ENCODE data around the gene JARID2. TPM values are rescaled to one million over a fixed set of nuclear protein-coding genes. Genes with fewer than 3 reads are reported as not detected.

Gene JARID2
- total and polyA plus RNA-seq, 8 donors, result 2.4 to 42.6 (median 11.5) TPM

- intact Hi-C loops (cut with DNase I; ENCODE audit: low total_unique reads), result no loop called here
- DNase-seq, result no peak
- Histone ChIP-seq H3K4me3 (no peak overlapping the region), H3K4me1 (peaks cover 0 to 3% (median 0%) of the 10 kb centered on the region in 4 donors), H3K36me3 (peaks cover 48 to 95% (median 92%) of the 10 kb centered on the region in 4 donors), H3K27me3 (no peaks in the 10 kb centered on the region), H3K9me3 (no peaks in the 10 kb centered on the region), H3K27ac (no peak overlapping the region)
- TF ChIP-seq CTCF (IDR thresholded peaks at IDR 0.05) (no peak), EP300 (IDR thresholded peaks at IDR 0.05) (no peak), POLR2A (IDR thresholded peaks at IDR 0.05) (no peak), POLR2AphosphoS5 (IDR thresholded peaks at IDR 0.05) (no peak)
- 87 to 90% (median 89%) methylated on average over 12 to 21 of the region's 21 CpGs for WGBS, 5 donors
These were observed 268.2 kb downstream of the JARID2 start for GRCh38 chr6:15513801-15514711.

GRCh38 chr6:15515226-15515625, 269.4 kb downstream of the JARID2 start:
- no peak for TF ChIP-seq POLR2A (IDR thresholded peaks at IDR 0.05)
- no peak for TF ChIP-seq CTCF (IDR thresholded peaks at IDR 0.05)
- TF ChIP-seq EP300 (IDR thresholded peaks at IDR 0.05), result no peak
- no peak for TF ChIP-seq POLR2AphosphoS5 (IDR thresholded peaks at IDR 0.05)
- no peaks in the 10 kb centered on the region for H3K4me1 ChIP-seq
- 94 to 97% (median 96%) methylated on average over 6 of the region's 6 CpGs for WGBS, 5 donors
- H3K36me3 ChIP-seq, result peaks cover 50 to 96% (median 94%) of the 10 kb centered on the region in 4 donors
- intact Hi-C loops (cut with DNase I; ENCODE audit: low total_unique reads), result no loop called here
- no peaks in the 10 kb centered on the region for H3K9me3 ChIP-seq
- no peak overlapping the region for H3K4me3 ChIP-seq
- DNase-seq, result no peak
- no peak overlapping the region for H3K27ac ChIP-seq
- no peaks in the 10 kb centered on the region for H3K27me3 ChIP-seq

- Histone ChIP-seq H3K36me3 (peaks cover 50 to 96% (median 94%) of the 10 kb centered on the region in 4 donors), H3K4me1 (no peaks in the 10 kb centered on the region), H3K9me3 (no peaks in the 10 kb centered on the region), H3K27ac (no peak overlapping the region), H3K27me3 (no peaks in the 10 kb centered on the region), H3K4me3 (no peak overlapping the region)
- TF ChIP-seq CTCF (IDR thresholded peaks at IDR 0.05) (no peak), EP300 (IDR thresholded peaks at IDR 0.05) (no peak)
- intact Hi-C loops (cut with DNase I; ENCODE audit: low total_unique reads), result no loop called here
- DNase-seq, result no peak
- 80 to 87% (median 86%) methylated on average over 18 of the region's 18 CpGs for WGBS, 5 donors
These were observed 269.9 kb downstream of the JARID2 start for GRCh38 chr6:15515660-15516375.

GRCh38 chr6:15516378-15516777, 270.5 kb downstream of the JARID2 start:
- H3K27me3 ChIP-seq, result no peaks in the 10 kb centered on the region
- no peak overlapping the region for H3K4me3 ChIP-seq
- 97 to 99% (median 98%) methylated on average over 13 of the region's 13 CpGs for WGBS, 5 donors
- intact Hi-C loops (cut with DNase I; ENCODE audit: low total_unique reads), result no loop called here
- TF ChIP-seq POLR2A (IDR thresholded peaks at IDR 0.05), result no peak
- TF ChIP-seq POLR2AphosphoS5 (IDR thresholded peaks at IDR 0.05), result no peak
- TF ChIP-seq CTCF (IDR thresholded peaks at IDR 0.05), result no peak
- TF ChIP-seq EP300 (IDR thresholded peaks at IDR 0.05), result no peak
- H3K9me3 ChIP-seq, result no peaks in the 10 kb centered on the region
- H3K27ac ChIP-seq, result no peak overlapping the region
- peaks cover 49 to 96% (median 94%) of the 10 kb centered on the region in 4 donors for H3K36me3 ChIP-seq
- peaks cover 0 to 3% (median under 1%) of the 10 kb centered on the region in 4 donors for H3K4me1 ChIP-seq
- no peak for DNase-seq
